GM18951 (cell line): ENCODE measurements around the gene METRN.

Experiments used
- POLR2A ChIP-seq: IDR thresholded peaks from 4 replicates; pipeline ENCODE4 v1.6.1; 2011; ENCODE audit warnings: mild to moderate bottlenecking; ENCODE audit not compliant: insufficient read length, insufficient read depth; ENCODE audit errors: extremely low read depth
- in situ Hi-C: fragments of 300-500 bp; cut with MboI; formaldehyde crosslinking; loops from one replicate; pipeline ENCODE4 v1.12.0; 2022; ENCODE audit warnings: low sequenced_read_pairs, mixed read lengths, inconsistent platforms; ENCODE audit not compliant: unreplicated experiment

METRN gene

GRCh38 chr16:714558-715476 lies at the start of gene METRN:
Gene METRN (plus strand): TSS chr16:715118. CDS start chr16:715290, 172 bp downstream.
- in situ Hi-C loops: loop anchor here (10.0 kb wide), 1 partner anchor 70 kb away; the partner anchor contains the start of genes CHTF18 and RPUSD1
- peak; percentile 16 for TF ChIP-seq POLR2A

GRCh38 chr16:666572-666971 lies 48.3 kb upstream of the METRN start:
- TF ChIP-seq POLR2A: no peak
- in situ Hi-C loops: no loop called here

- in situ Hi-C loops: no loop called here
- no peak for TF ChIP-seq POLR2A
Measured at GRCh38 chr16:667113-667779, 47.7 kb upstream of the METRN start.

- peak; percentile 93 for TF ChIP-seq POLR2A
- in situ Hi-C loops: no loop called here
Measured at GRCh38 chr16:667780-668518, 47.0 kb upstream of the METRN start, which contains the start of gene RHOT2. Gene RHOT2 (plus strand): TSS chr16:668132. CDS start chr16:668200, 68 bp downstream.

GRCh38 chr16:668519-669171 lies 46.3 kb upstream of the METRN start:
- in situ Hi-C loops: no loop called here

GRCh38 chr16:669666-670065 lies 45.3 kb upstream of the METRN start:
- in situ Hi-C loops: no loop called here
- TF ChIP-seq POLR2A: no peak

More at GRCh38 chr16:668519-669171, 46.3 kb upstream of the METRN start:
- TF ChIP-seq POLR2A: no peak

GRCh38 chr16:670485-671352 lies 44.2 kb upstream of the METRN start:
- in situ Hi-C loops: no loop called here
- no peak for TF ChIP-seq POLR2A

GRCh38 chr16:671353-672131 lies 43.4 kb upstream of the METRN start:
- TF ChIP-seq POLR2A: no peak

GRCh38 chr16:672371-672770 lies 42.5 kb upstream of the METRN start:
- no peak for TF ChIP-seq POLR2A
- in situ Hi-C loops: no loop called here

More at GRCh38 chr16:671353-672131, 43.4 kb upstream of the METRN start:
- in situ Hi-C loops: no loop called here

GRCh38 chr16:672851-673250 lies 42.1 kb upstream of the METRN start:
- no peak for TF ChIP-seq POLR2A

GRCh38 chr16:673399-673991 lies 41.4 kb upstream of the METRN start:
- in situ Hi-C loops: no loop called here
- no peak for TF ChIP-seq POLR2A

More at GRCh38 chr16:672851-673250, 42.1 kb upstream of the METRN start:
- in situ Hi-C loops: no loop called here
